HL-60 (cell line): ENCODE measurements around the gene CTNNA2.
A peak's percentile ranks its signal among the peaks of the same experiment; 100 is the strongest.

Source experiments
- DNase-seq, 2 experiments: peaks; one replicate each; pipeline ENCODE4 v3.0.0-alpha.2; 2010 to 2020; ENCODE audit warnings: low read depth in 1 of 2, low spot score in 1 of 2
- H3K27ac ChIP-seq: fragments of 250-450 bp; sonication (Bioruptor Pico); replicated peaks from 2 replicates; pipeline ENCODE4 v1.5.1; 2020; ENCODE audit warnings: mild to moderate bottlenecking, moderate library complexity
- H3K27me3 ChIP-seq: fragments of 250-450 bp; sonication (Bioruptor Pico); 2 replicates; pipeline ENCODE4 v1.5.1; 2021; ENCODE audit warnings: mild to moderate bottlenecking, moderate library complexity; ENCODE audit not compliant: insufficient read depth, poor library complexity, severe bottlenecking
- H3K4me3 ChIP-seq: replicated peaks from 2 replicates; pipeline ENCODE4 v1.5.1; 2011; ENCODE audit warnings: mild to moderate bottlenecking, control low read depth, low read length; ENCODE audit not compliant: insufficient read depth
- CTCF ChIP-seq: IDR thresholded peaks from one replicate; pipeline ENCODE4 v1.5.1; 2011; ENCODE audit warnings: low read length, control low read depth, inconsistent platforms; ENCODE audit not compliant: insufficient read depth
- GABPA ChIP-seq: IDR thresholded peaks from 2 replicates; pipeline ENCODE4 v1.6.1; 2012; ENCODE audit warnings: low read depth
- POLR2AphosphoS5 ChIP-seq: IDR thresholded peaks from 2 replicates; pipeline ENCODE4 v1.6.1; 2012; ENCODE audit warnings: low read depth
- REST ChIP-seq: IDR thresholded peaks from 2 replicates; pipeline ENCODE4 v1.6.1; 2012; ENCODE audit warnings: low read depth; ENCODE audit not compliant: insufficient replicate concordance
- SPI1 ChIP-seq: IDR thresholded peaks from 2 replicates; pipeline ENCODE4 v1.6.1; 2012; ENCODE audit warnings: low read depth, mild to moderate bottlenecking, borderline replicate concordance

Gene CTNNA2

GRCh38 chr2:80258793-80259192 lies 745.9 kb downstream of the CTNNA2 start:
- H3K27me3 ChIP-seq, result no peaks in the 10 kb centered on the region
- H3K4me3 ChIP-seq, result no peak overlapping the region
- no peak for DNase-seq
- TF ChIP-seq SPI1, result peak; percentile 64
- no peak for TF ChIP-seq REST
- no peak overlapping the region for H3K27ac ChIP-seq

- DNase-seq, result no peak
- H3K4me3 ChIP-seq, result no peak overlapping the region
- TF ChIP-seq POLR2AphosphoS5, result no peak
- no peak for TF ChIP-seq CTCF
- TF ChIP-seq GABPA, result no peak
- TF ChIP-seq SPI1, result no peak
- TF ChIP-seq REST, result no peak
- H3K27ac ChIP-seq, result no peak overlapping the region
- H3K27me3 ChIP-seq, result no peaks in the 10 kb centered on the region
These were observed 746.4 kb downstream of the CTNNA2 start for GRCh38 chr2:80259292-80259691.

GRCh38 chr2:80266231-80266630 lies 753.4 kb downstream of the CTNNA2 start:
- no peak overlapping the region for H3K27ac ChIP-seq
- no peak overlapping the region for H3K4me3 ChIP-seq
- TF ChIP-seq CTCF (no peak), REST (no peak), GABPA (no peak), SPI1 (no peak), POLR2AphosphoS5 (no peak)
- H3K27me3 ChIP-seq, result no peaks in the 10 kb centered on the region
- DNase-seq, result no peak

- Histone ChIP-seq H3K4me3 (no peak overlapping the region), H3K27ac (no peak overlapping the region), H3K27me3 (no peaks in the 10 kb centered on the region)
- no peak for TF ChIP-seq POLR2AphosphoS5
- TF ChIP-seq CTCF, result no peak
- TF ChIP-seq REST, result no peak
- TF ChIP-seq SPI1, result no peak
- TF ChIP-seq GABPA, result no peak
- DNase-seq, result no peak
These were observed 757.0 kb downstream of the CTNNA2 start for GRCh38 chr2:80269806-80270205.
